IMR-90 (cell line): ENCODE measurements around the gene LRRC73. TPM values are rescaled to one million over a fixed set of nuclear protein-coding genes. Genes with fewer than 3 reads are reported as not detected.

Experiments
- ATAC-seq: fragments of 200-7000 bp; cut with Tn5 transposase; 2 replicates; pipeline ENCODE4 v1.9.1; 2020; ENCODE audit warnings: low read depth, mild to moderate bottlenecking, moderate library complexity
- BruUV-seq: library from RNA; stranded (reverse); fragments of 400-500 nt; replicated peaks from 2 replicates; lab custom pipeline; 2021; lab: Mats Ljungman, UMichigan
- CTCF ChIA-PET: fragments of 300-600 bp; formaldehyde crosslinking; extraction: SDS; loops from one replicate; lab custom pipeline; 2021; ENCODE audit warnings: antibody characterized with exemption; lab: Yijun Ruan, JAX
- POLR2A ChIA-PET: fragments of 300-600 bp; sonication (Branson Sonifier 250); formaldehyde crosslinking; loops from one replicate; lab custom pipeline; 2022; ENCODE audit warnings: antibody characterized with exemption; ENCODE audit not compliant: unreplicated experiment; lab: Charles Lee
- DNase-seq: peaks from one replicate; pipeline ENCODE4 v3.0.0; 2013
- H2AFZ ChIP-seq: replicated peaks from 2 replicates; pipeline ENCODE3; 2013; ENCODE audit warnings: low read length, mild to moderate bottlenecking; ENCODE audit not compliant: poor library complexity
- H2AK5ac ChIP-seq: 2 replicates; pipeline ENCODE4 v1.6.1; 2013; ENCODE audit warnings: low read depth, low read length, inconsistent platforms
- H2AK9ac ChIP-seq: replicated peaks from 2 replicates; pipeline ENCODE3; 2013; ENCODE audit warnings: mild to moderate bottlenecking, low read depth, low read length, moderate library complexity; ENCODE audit not compliant: poor library complexity
- H2BK120ac ChIP-seq: 2 replicates; pipeline ENCODE4 v1.6.1; 2013; ENCODE audit warnings: low read depth, low read length, inconsistent platforms
- H2BK15ac ChIP-seq: 3 replicates; pipeline ENCODE4 v1.6.1; 2013; ENCODE audit warnings: low read depth, low read length, inconsistent platforms
- H2BK20ac ChIP-seq: 2 replicates; pipeline ENCODE4 v1.6.1; 2013; ENCODE audit warnings: low read depth, mild to moderate bottlenecking, inconsistent platforms, low read length, moderate library complexity
- H2BK5ac ChIP-seq: 2 replicates; pipeline ENCODE4 v1.6.1; 2013; ENCODE audit warnings: mild to moderate bottlenecking, low read depth, low read length, inconsistent platforms; ENCODE audit not compliant: poor library complexity, severe bottlenecking
- H3K14ac ChIP-seq: replicated peaks from 2 replicates; pipeline ENCODE4 v1.6.1; 2013; ENCODE audit warnings: low read depth, low read length, inconsistent platforms
- H3K18ac ChIP-seq: 2 replicates; pipeline ENCODE4 v1.6.1; 2013; ENCODE audit warnings: low read depth, low read length, control low read depth
- H3K23ac ChIP-seq: 2 replicates; pipeline ENCODE4 v1.6.1; 2013; ENCODE audit warnings: low read depth, low read length, inconsistent platforms
- H3K27ac ChIP-seq: 2 replicates; pipeline ENCODE4 v1.5.1; 2013; ENCODE audit warnings: mild to moderate bottlenecking, control low read depth, low read length; ENCODE audit not compliant: insufficient read depth
- H3K27me3 ChIP-seq: 2 replicates; pipeline ENCODE4 v1.6.1; 2013; ENCODE audit warnings: low read length; ENCODE audit not compliant: control insufficient read depth, insufficient read depth
- H3K36me3 ChIP-seq: 2 replicates; pipeline ENCODE4 v1.6.1; 2013; ENCODE audit warnings: low read length, mixed read lengths; ENCODE audit not compliant: control insufficient read depth, insufficient read depth
- H3K4ac ChIP-seq: 2 replicates; pipeline ENCODE4 v1.6.1; 2013; ENCODE audit warnings: low read depth, low read length, inconsistent platforms
- H3K4me1 ChIP-seq: 2 replicates; pipeline ENCODE4 v1.6.1; 2013; ENCODE audit warnings: low read length, mixed read lengths; ENCODE audit not compliant: control insufficient read depth, insufficient read depth
- H3K4me2 ChIP-seq: 2 replicates; pipeline ENCODE4 v1.6.1; 2013; ENCODE audit warnings: low read depth, mild to moderate bottlenecking, control low read depth, low read length, moderate library complexity
- H3K4me3 ChIP-seq: 2 replicates; pipeline ENCODE4 v1.5.1; 2013; ENCODE audit warnings: low read depth, mild to moderate bottlenecking, control low read depth, low read length, moderate library complexity; ENCODE audit not compliant: insufficient read depth
- H3K56ac ChIP-seq: 2 replicates; pipeline ENCODE4 v1.6.1; 2013; ENCODE audit warnings: low read length, inconsistent platforms; ENCODE audit not compliant: insufficient read depth; ENCODE audit errors: extremely low read depth
- H3K79me1 ChIP-seq, 2 experiments: 2 replicates each; pipeline ENCODE4 v1.6.1; 2013; ENCODE audit warnings: low read length in 2 of 2, inconsistent platforms in 1 of 2, low read depth in 1 of 2
- H3K9ac ChIP-seq: 2 replicates; pipeline ENCODE4 v1.6.1; 2013; ENCODE audit warnings: low read depth, low read length, control low read depth
- H3K9me1 ChIP-seq: 2 replicates; pipeline ENCODE4 v1.6.1; 2013; ENCODE audit warnings: low read length, inconsistent platforms; ENCODE audit not compliant: insufficient read depth
- H3K9me3 ChIP-seq: 2 replicates; pipeline ENCODE4 v1.6.1; 2013; ENCODE audit warnings: low read length; ENCODE audit not compliant: control insufficient read depth, insufficient read depth
- H4K20me1 ChIP-seq: 2 replicates; pipeline ENCODE4 v1.6.1; 2013; ENCODE audit warnings: low read length, inconsistent platforms; ENCODE audit not compliant: insufficient read depth
- H4K5ac ChIP-seq: 2 replicates; pipeline ENCODE4 v1.6.1; 2013; ENCODE audit warnings: mild to moderate bottlenecking, low read depth, low read length, control low read depth
- H4K8ac ChIP-seq, 2 experiments: 2 replicates each; pipeline ENCODE4 v1.6.1; 2013; ENCODE audit warnings: low read depth in 2 of 2, low read length in 2 of 2, control low read depth in 1 of 2, inconsistent platforms in 1 of 2
- H4K91ac ChIP-seq: 2 replicates; pipeline ENCODE4 v1.6.1; 2013; ENCODE audit warnings: low read depth, low read length, inconsistent platforms; ENCODE audit not compliant: insufficient read depth
- BHLHE40 ChIP-seq: fragments of 150-350 bp; IDR thresholded peaks from 2 replicates; pipeline ENCODE4 v1.6.1; 2016; ENCODE audit warnings: mild to moderate bottlenecking, low read depth, low read length
- CEBPB ChIP-seq: IDR thresholded peaks from 2 replicates; pipeline ENCODE4 v1.6.1; 2012; ENCODE audit warnings: low read depth, low read length, improper control_type of control experiment
- CHD1 ChIP-seq: IDR thresholded peaks from 2 replicates; pipeline ENCODE4 v1.6.1; 2012; ENCODE audit warnings: low read depth, low read length, improper control_type of control experiment
- CTCF ChIP-seq: conservative IDR thresholded peaks from 2 replicates; pipeline ENCODE4 v1.5.1; 2012; ENCODE audit warnings: mild to moderate bottlenecking, low read depth, low read length, improper control_type of control experiment
- ELK1 ChIP-seq: fragments of 150-350 bp; IDR thresholded peaks from 2 replicates; pipeline ENCODE4 v1.6.1; 2016; ENCODE audit warnings: low read depth, mild to moderate bottlenecking, low read length, moderate library complexity, borderline replicate concordance
- FOS ChIP-seq: fragments of 150-350 bp; IDR thresholded peaks from 2 replicates; pipeline ENCODE4 v1.6.1; 2016; ENCODE audit warnings: low read depth, low read length
- MAFK ChIP-seq: IDR thresholded peaks from 2 replicates; pipeline ENCODE4 v1.6.1; 2012; ENCODE audit warnings: low read depth, low read length, improper control_type of control experiment
- MAZ ChIP-seq: IDR thresholded peaks from 2 replicates; pipeline ENCODE4 v1.6.1; 2012; ENCODE audit warnings: low read depth, mild to moderate bottlenecking, low read length, improper control_type of control experiment, moderate library complexity, borderline replicate concordance
- MXI1 ChIP-seq: IDR thresholded peaks from 2 replicates; pipeline ENCODE4 v1.6.1; 2012; ENCODE audit warnings: low read depth, mild to moderate bottlenecking, low read length, moderate library complexity, borderline replicate concordance
- NFE2L2 ChIP-seq: fragments of 150-350 bp; IDR thresholded peaks from 2 replicates; pipeline ENCODE4 v1.6.1; 2016; ENCODE audit warnings: low read depth, mild to moderate bottlenecking, low read length
- POLR2A ChIP-seq: IDR thresholded peaks from 2 replicates; pipeline ENCODE4 v1.6.1; 2012; ENCODE audit warnings: mild to moderate bottlenecking, low read depth, low read length
- RAD21 ChIP-seq: IDR thresholded peaks from 2 replicates; pipeline ENCODE4 v1.6.1; 2012; ENCODE audit warnings: low read length, improper control_type of control experiment
- RCOR1 ChIP-seq: IDR thresholded peaks from 2 replicates; pipeline ENCODE4 v1.6.1; 2012; ENCODE audit warnings: mild to moderate bottlenecking, low read length, improper control_type of control experiment; ENCODE audit not compliant: insufficient replicate concordance
- RFX5 ChIP-seq: IDR thresholded peaks from 2 replicates; pipeline ENCODE4 v1.8.0; 2012; ENCODE audit warnings: low read depth, mild to moderate bottlenecking, low read length, moderate library complexity
- SMC3 ChIP-seq: fragments of 150-350 bp; IDR thresholded peaks from 2 replicates; pipeline ENCODE4 v1.6.1; 2016; ENCODE audit warnings: low read depth, mild to moderate bottlenecking, antibody characterized with exemption, low read length, moderate library complexity
- USF2 ChIP-seq: fragments of 150-350 bp; IDR thresholded peaks from 2 replicates; pipeline ENCODE4 v1.6.1; 2017; ENCODE audit warnings: mild to moderate bottlenecking, antibody characterized with exemption, low read length, low read depth
- WGBS, 2 experiments: methylation state at CpG; one replicate each; pipeline versions ENCODE4 v1.1.5 to v1.1.7; 2013; ENCODE audit warnings: missing lambda C conversion rate in 2 of 2; ENCODE audit not compliant: insufficient read length in 1 of 2; ENCODE audit errors: extremely low coverage in 2 of 2; 5-methylcytosine and 5-hydroxymethylcytosine counted together
- dilution Hi-C: fragments of 300-500 bp; cut with HindIII; formaldehyde crosslinking; loops from one replicate; pipeline ENCODE4 v1.14.3; 2018; ENCODE audit warnings: low sequenced_read_pairs; ENCODE audit not compliant: unreplicated experiment
- in situ Hi-C: fragments of 300-500 bp; cut with MboI; formaldehyde crosslinking; loops from 3 replicates; pipeline ENCODE4 v1.14.3; 2019; ENCODE audit warnings: low sequenced_read_pairs, inconsistent platforms, mixed read lengths
- intact Hi-C: fragments of 100-400 bp; cut with micrococcal nuclease; formaldehyde crosslinking; loops from 2 replicates; pipeline ENCODE4 v1.10.0; 2022
- polyA plus RNA-seq, 3 experiments: library from polyadenylated mRNA; depleted of rRNA; stranded (reverse); fragments of >200 nt; gene quantifications; 2 replicates each; pipeline ENCODE4 v1.2.3, GENCODE V29; 2012; ENCODE audit warnings: low replicate concordance in 1 of 3
- total RNA-seq: library from RNA; depleted of rRNA; stranded (reverse); fragments of >200 nt; gene quantifications from 2 replicates; pipeline ENCODE4 v1.2.3, GENCODE V29; 2012

The LRRC73 gene
- total and polyA plus RNA-seq, 2 of the 4 experiments (the other 2 are of a cell fraction): under 0.01 to 0.31 TPM

- intact Hi-C loops: no loop called here
- H3K36me3 ChIP-seq: peaks cover 64% of the 10 kb centered on the region
- H4K91ac ChIP-seq: no peak overlapping the region
- H3K27me3 ChIP-seq: no peaks in the 10 kb centered on the region
- no peak overlapping the region for H3K18ac ChIP-seq
- ATAC-seq: no peak
- CTCF ChIA-PET: no interaction called here
- no peak overlapping the region for H3K23ac ChIP-seq
- DNase-seq: no peak
- H3K4me3 ChIP-seq: no peak overlapping the region
- H3K79me1 ChIP-seq: peaks cover 6 to 7% of the 10 kb centered on the region in 2 experiments; a peak in 1 of 4 replicates
- BruUV-seq: no TSS peak
- H3K9me3 ChIP-seq: no peaks in the 10 kb centered on the region
- dilution Hi-C loops: no loop called here
- no peak for TF ChIP-seq CTCF
- no peak for TF ChIP-seq SMC3
- no peak for TF ChIP-seq MAFK
- no peak for TF ChIP-seq FOS
- no peak for TF ChIP-seq MAZ
- TF ChIP-seq RFX5: no peak
- no peak for TF ChIP-seq MXI1
- no peak for TF ChIP-seq RAD21
- TF ChIP-seq RCOR1: no peak
- no peak for TF ChIP-seq NFE2L2
- TF ChIP-seq ELK1: no peak
- no peak for TF ChIP-seq USF2
- no peak for TF ChIP-seq CHD1
- no peak for TF ChIP-seq POLR2A
- no peak for TF ChIP-seq CEBPB
- no peak for TF ChIP-seq BHLHE40
- no peak overlapping the region for H4K5ac ChIP-seq
- no peak overlapping the region for H2AK5ac ChIP-seq
- POLR2A ChIA-PET: no interaction called here
- H3K4me2 ChIP-seq: no peak overlapping the region
- H2AK9ac ChIP-seq: no peak overlapping the region
- no peak overlapping the region for H2BK20ac ChIP-seq
- no peak overlapping the region for H2BK15ac ChIP-seq
- H3K4ac ChIP-seq: no peak overlapping the region
- no peak overlapping the region for H2BK5ac ChIP-seq
- H3K27ac ChIP-seq: no peak overlapping the region
- in situ Hi-C loops: no loop called here
- no peak overlapping the region for H3K56ac ChIP-seq
- no peak overlapping the region for H2BK120ac ChIP-seq
- no peak overlapping the region for H4K8ac ChIP-seq
- no peak overlapping the region for H2AFZ ChIP-seq
- H3K14ac ChIP-seq: no peak overlapping the region
- H3K9me1 ChIP-seq: no peaks in the 10 kb centered on the region
- no peaks in the 10 kb centered on the region for H3K4me1 ChIP-seq
- 0 out of 2 replicates have a peak, but pooled peaks cover 3% of the 10 kb centered on the region for H4K20me1 ChIP-seq
- WGBS, 2 experiments: no CpG with 5 or more reads among the region's 4 CpGs
- no peak overlapping the region for H3K9ac ChIP-seq
These were observed 7.5 kb downstream of the LRRC73 start for GRCh38 chr6:43502666-43503065.
